HepG2 (cell line): ENCODE results near the gene RASA3. TPM values are rescaled to one million over a fixed set of nuclear protein-coding genes. Genes with fewer than 3 reads are reported as not detected.

Experiments used
- BCL6 ChIP-seq: IDR thresholded peaks from 2 replicates; pipeline ENCODE4 v1.6.1; 2016; ENCODE audit warnings: missing genetic modification reagents, missing compliant biosample characterization
- CEBPZ ChIP-seq: IDR thresholded peaks from 2 replicates; pipeline ENCODE4 v1.6.1; 2012; ENCODE audit warnings: low read length, improper control_type of control experiment
- CHCHD3 ChIP-seq: sonication (generic); formaldehyde crosslinking; IDR thresholded peaks from 2 replicates; pipeline ENCODE4 v1.8.0; 2022; ENCODE audit warnings: mild to moderate bottlenecking, missing genetic modification reagents, moderate library complexity
- DMAP1 ChIP-seq: IDR thresholded peaks from 2 replicates; pipeline ENCODE4 v1.6.1; 2016
- HINFP ChIP-seq: sonication (generic); formaldehyde crosslinking; IDR thresholded peaks from 2 replicates; pipeline ENCODE4 v1.4.0; 2020; ENCODE audit warnings: low read depth, mild to moderate bottlenecking, missing genetic modification reagents
- HNF4A ChIP-seq: sonication (generic); formaldehyde crosslinking; IDR thresholded peaks from 2 replicates; pipeline ENCODE4 v1.4.0; 2020; ENCODE audit warnings: missing genetic modification reagents
- KDM5B ChIP-seq: sonication (generic); formaldehyde crosslinking; IDR thresholded peaks from 2 replicates; pipeline ENCODE4 v1.4.0; 2020; ENCODE audit warnings: missing genetic modification reagents, mild to moderate bottlenecking, borderline replicate concordance
- KLF12 ChIP-seq: sonication (generic); formaldehyde crosslinking; IDR thresholded peaks from 2 replicates; pipeline ENCODE4 v1.4.0; 2020; ENCODE audit warnings: missing genetic modification reagents, borderline replicate concordance
- KLF13 ChIP-seq: sonication (generic); formaldehyde crosslinking; IDR thresholded peaks from 2 replicates; pipeline ENCODE4 v1.4.0; 2020; ENCODE audit warnings: mild to moderate bottlenecking, missing genetic modification reagents
- NCOR1 ChIP-seq: fragments of 200-600 bp; sonication (generic); IDR thresholded peaks from 2 replicates; pipeline ENCODE4 v1.7.0; 2017; ENCODE audit warnings: antibody characterized with exemption, low read length, borderline replicate concordance
- PHF21A ChIP-seq: sonication (generic); formaldehyde crosslinking; IDR thresholded peaks from 2 replicates; pipeline ENCODE4 v1.5.0; 2020; ENCODE audit warnings: mild to moderate bottlenecking, missing genetic modification reagents
- SATB2 ChIP-seq: sonication (generic); formaldehyde crosslinking; IDR thresholded peaks from 2 replicates; pipeline ENCODE4 v1.5.0; 2020; ENCODE audit warnings: missing genetic modification reagents
- TAF15 ChIP-seq: fragments of 200-400 bp; formaldehyde crosslinking; IDR thresholded peaks from one replicate; pipeline ENCODE4 v1.6.1; 2018; ENCODE audit warnings: mild to moderate bottlenecking, low read depth, low read length; ENCODE audit not compliant: poor library complexity, severe bottlenecking
- ZFP41 ChIP-seq: sonication (generic); formaldehyde crosslinking; IDR thresholded peaks from 2 replicates; pipeline ENCODE4 v1.4.0; 2020; ENCODE audit warnings: mild to moderate bottlenecking, missing genetic modification reagents, borderline replicate concordance
- ZFP82 ChIP-seq: sonication (generic); formaldehyde crosslinking; IDR thresholded peaks from 2 replicates; pipeline ENCODE4 v1.5.1; 2020; ENCODE audit warnings: mild to moderate bottlenecking, missing genetic modification reagents, borderline replicate concordance
- ZKSCAN8 ChIP-seq: IDR thresholded peaks from 2 replicates; pipeline ENCODE4 v1.6.1; 2016; ENCODE audit warnings: borderline replicate concordance, missing genetic modification reagents, missing compliant biosample characterization
- ZMYM3 ChIP-seq: sonication (generic); formaldehyde crosslinking; IDR thresholded peaks from 2 replicates; pipeline ENCODE4 v1.5.1; 2020; ENCODE audit warnings: mild to moderate bottlenecking, missing genetic modification reagents
- ZMYM4 ChIP-seq: sonication (generic); formaldehyde crosslinking; IDR thresholded peaks from 2 replicates; pipeline ENCODE4 v1.8.1; 2023; ENCODE audit warnings: mild to moderate bottlenecking, missing genetic modification reagents
- ZNF17 ChIP-seq: sonication (generic); formaldehyde crosslinking; IDR thresholded peaks from 2 replicates; pipeline ENCODE4 v1.5.0; 2020; ENCODE audit warnings: mild to moderate bottlenecking, missing genetic modification reagents
- polyA plus RNA-seq, 8 experiments: library from polyadenylated mRNA; depleted of rRNA in 3 of 8; stranded (reverse) in 7 of 8; unstranded in 1 of 8; fragments of >200 nt; fragmentation: Illumina TruSeq in 4 of 8; extraction: Trizol in 4 of 8; gene quantifications; 2 replicates each; pipeline versions ENCODE4 v1.2.1 to v1.2.3, GENCODE V29; 2011 to 2016; ENCODE audit warnings: low read depth in 4 of 8, missing spikeins in 1 of 8, mixed read lengths in 1 of 8; ENCODE audit not compliant: insufficient read depth in 1 of 8
- total RNA-seq, 5 experiments: library from RNA; depleted of rRNA; stranded (reverse); fragments of >200 nt; fragmentation: Illumina TruSeq; extraction: Trizol; gene quantifications; 2 replicates each; pipeline ENCODE4 v1.2.3, GENCODE V29; 2016; ENCODE audit warnings: low read depth in 1 of 5
- TF ChIP-seq, protein P1 (sequence below): sonication (generic); formaldehyde crosslinking; IDR thresholded peaks from 2 replicates; pipeline ENCODE4 v1.9.0; 2021; ENCODE audit warnings: missing genetic modification reagents, borderline replicate concordance
- TF ChIP-seq, protein P2 (sequence below): sonication (generic); formaldehyde crosslinking; IDR thresholded peaks from 2 replicates; pipeline ENCODE4 v1.4.0; 2020; ENCODE audit warnings: missing genetic modification reagents

Gene RASA3
- total and polyA plus RNA-seq, 2 of the 13 experiments (the other 11 are each of a cell fraction or from before 2014, with no cell fraction given): 0.05 TPM; not detected in 1

DNA sequence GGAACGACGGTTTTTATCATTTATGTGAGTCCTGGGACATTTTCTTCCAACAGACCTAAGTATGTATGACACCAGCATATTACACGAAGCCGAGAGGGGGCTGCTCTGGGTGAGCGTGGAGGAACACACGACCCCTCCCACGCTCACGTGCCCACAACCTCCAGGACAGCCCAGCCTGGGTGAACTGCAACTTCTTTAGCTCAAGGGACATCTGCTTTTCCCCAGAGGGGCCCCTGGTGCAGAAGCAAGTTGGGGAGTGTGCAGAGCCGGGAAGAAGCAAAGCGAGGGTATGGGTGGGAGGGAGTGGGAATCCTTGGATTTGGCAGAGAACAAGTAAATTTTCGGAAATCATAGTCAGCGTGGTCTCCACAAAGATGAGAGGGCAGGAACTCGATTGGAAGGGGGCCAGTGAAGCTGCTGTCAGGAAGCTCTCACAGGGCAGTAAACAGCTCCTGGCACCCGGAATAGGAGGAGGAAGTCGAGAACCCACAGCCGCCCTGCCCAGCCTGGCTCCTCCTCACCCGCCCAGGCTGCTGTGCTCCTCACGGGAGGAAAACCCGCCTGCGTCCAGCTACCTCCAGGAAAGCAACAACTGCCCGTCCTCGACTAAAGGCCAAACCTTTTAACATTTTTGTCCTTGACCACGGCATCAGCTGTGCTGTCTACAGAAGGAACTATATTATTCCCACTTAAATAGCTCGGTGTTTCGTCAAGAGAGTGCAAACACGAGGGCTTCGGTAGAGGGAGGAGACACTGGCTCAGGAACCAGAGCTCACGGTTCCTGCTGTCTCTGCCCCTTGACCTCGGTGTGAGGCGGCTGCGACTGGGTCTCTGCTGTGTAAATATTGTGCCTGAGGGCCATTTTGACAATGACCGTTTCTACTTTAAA, 29.5 kb upstream of the RASA3 start (continued):
- TF ChIP-seq BCL6: peak; percentile 78
- TF ChIP-seq, protein P1, sequence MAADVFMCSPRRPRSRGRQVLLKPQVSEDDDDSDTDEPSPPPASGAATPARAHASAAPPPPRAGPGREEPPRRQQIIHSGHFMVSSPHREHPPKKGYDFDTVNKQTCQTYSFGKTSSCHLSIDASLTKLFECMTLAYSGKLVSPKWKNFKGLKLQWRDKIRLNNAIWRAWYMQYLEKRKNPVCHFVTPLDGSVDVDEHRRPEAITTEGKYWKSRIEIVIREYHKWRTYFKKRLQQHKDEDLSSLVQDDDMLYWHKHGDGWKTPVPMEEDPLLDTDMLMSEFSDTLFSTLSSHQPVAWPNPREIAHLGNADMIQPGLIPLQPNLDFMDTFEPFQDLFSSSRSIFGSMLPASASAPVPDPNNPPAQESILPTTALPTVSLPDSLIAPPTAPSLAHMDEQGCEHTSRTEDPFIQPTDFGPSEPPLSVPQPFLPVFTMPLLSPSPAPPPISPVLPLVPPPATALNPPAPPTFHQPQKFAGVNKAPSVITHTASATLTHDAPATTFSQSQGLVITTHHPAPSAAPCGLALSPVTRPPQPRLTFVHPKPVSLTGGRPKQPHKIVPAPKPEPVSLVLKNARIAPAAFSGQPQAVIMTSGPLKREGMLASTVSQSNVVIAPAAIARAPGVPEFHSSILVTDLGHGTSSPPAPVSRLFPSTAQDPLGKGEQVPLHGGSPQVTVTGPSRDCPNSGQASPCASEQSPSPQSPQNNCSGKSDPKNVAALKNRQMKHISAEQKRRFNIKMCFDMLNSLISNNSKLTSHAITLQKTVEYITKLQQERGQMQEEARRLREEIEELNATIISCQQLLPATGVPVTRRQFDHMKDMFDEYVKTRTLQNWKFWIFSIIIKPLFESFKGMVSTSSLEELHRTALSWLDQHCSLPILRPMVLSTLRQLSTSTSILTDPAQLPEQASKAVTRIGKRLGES (CRISPR knock-in tag): no peak
- TF ChIP-seq ZMYM4 (CRISPR knock-in tag): peak; percentile 44; the same call in 1 of the 2 replicates
- TF ChIP-seq DMAP1 (CRISPR knock-in tag): no peak
- no peak for TF ChIP-seq CHCHD3 (CRISPR knock-in tag)
- no peak for TF ChIP-seq KLF13 (CRISPR knock-in tag)
- no peak for TF ChIP-seq KLF12 (CRISPR knock-in tag)
- no peak for TF ChIP-seq ZKSCAN8
- TF ChIP-seq HNF4A (CRISPR knock-in tag): peak; percentile 64
- no peak for TF ChIP-seq HINFP
- no peak for TF ChIP-seq SATB2 (CRISPR knock-in tag)
- no peak for TF ChIP-seq ZNF17 (CRISPR knock-in tag)
- 0 out of 2 replicates have a peak, but pooled peaks have one; percentile 30 for TF ChIP-seq PHF21A (CRISPR knock-in tag)
- TF ChIP-seq CEBPZ: no peak
- TF ChIP-seq NCOR1: no peak
- TF ChIP-seq TAF15: no peak
- TF ChIP-seq, protein P2, sequence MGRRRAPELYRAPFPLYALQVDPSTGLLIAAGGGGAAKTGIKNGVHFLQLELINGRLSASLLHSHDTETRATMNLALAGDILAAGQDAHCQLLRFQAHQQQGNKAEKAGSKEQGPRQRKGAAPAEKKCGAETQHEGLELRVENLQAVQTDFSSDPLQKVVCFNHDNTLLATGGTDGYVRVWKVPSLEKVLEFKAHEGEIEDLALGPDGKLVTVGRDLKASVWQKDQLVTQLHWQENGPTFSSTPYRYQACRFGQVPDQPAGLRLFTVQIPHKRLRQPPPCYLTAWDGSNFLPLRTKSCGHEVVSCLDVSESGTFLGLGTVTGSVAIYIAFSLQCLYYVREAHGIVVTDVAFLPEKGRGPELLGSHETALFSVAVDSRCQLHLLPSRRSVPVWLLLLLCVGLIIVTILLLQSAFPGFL (CRISPR knock-in tag): no peak
- no peak for TF ChIP-seq ZFP41 (CRISPR knock-in tag)
- no peak for TF ChIP-seq KDM5B
- TF ChIP-seq ZFP82: no peak
- TF ChIP-seq ZMYM3 (CRISPR knock-in tag): no peak
